ENCODE results near the gene PMM2.
"Not testable (repeated sequence)": the region's sequence is repeated elsewhere in the genome, so short reads cannot be mapped to it uniquely, and the experiment has no call there.

The PMM2 gene

DNA sequence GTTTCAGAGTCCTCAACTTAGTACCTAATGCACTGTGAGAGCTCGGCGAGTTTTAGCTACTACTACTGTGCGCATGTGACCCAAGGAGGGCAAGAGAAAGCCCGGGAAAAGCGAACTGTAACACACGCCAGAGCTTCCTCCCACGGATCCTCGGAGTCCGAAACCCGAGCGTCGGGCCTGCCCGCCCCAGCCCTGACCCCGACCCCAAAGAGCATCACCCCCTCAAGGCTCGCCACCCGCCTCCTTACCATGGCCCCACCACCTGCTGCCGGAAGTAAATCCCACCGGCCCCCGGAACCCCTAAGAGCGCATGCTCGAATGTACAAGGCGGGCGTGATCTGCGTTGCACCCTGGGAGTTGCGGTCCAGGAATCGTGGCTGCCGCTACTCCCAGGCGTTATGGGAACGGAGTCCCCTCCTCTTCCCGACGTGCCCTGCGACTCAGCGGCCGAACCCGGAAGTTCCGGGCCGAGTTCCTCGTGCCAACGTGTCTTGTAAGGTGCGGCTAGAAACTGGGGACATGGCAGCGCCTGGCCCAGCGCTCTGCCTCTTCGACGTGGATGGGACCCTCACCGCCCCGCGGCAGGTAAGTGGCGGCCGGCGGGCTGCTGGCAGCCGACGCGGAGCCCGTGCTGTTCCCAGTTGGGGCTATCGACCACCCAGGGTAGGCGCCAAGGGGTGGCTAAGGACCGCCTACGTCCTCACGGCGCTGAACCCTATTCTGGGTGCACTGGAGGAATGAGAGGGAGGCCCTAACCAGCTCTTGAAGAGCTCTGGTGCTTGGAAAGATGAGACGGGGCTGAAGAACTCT lies at the start of gene PMM2, which contains the start of gene TMEM186:
Gene PMM2, plus strand, starts transcription at position 476 of the 810 bp plus-strand sequence. Its CDS starts 44 bp downstream, at position 520.
Gene TMEM186, minus strand, starts transcription at position 276 of the 810 bp plus-strand sequence. Its CDS starts 25 bp downstream, at position 251.
- peak; percentile 74 for TF ChIP-seq POLR2A (IDR thresholded peaks at IDR 0.05; ENCODE audit: low read depth, low read length)
- DNase-seq (ENCODE audit: insufficient read length, low spot score): peak; percentile 93
- peak; percentile 87 for FAIRE-seq

DNA sequence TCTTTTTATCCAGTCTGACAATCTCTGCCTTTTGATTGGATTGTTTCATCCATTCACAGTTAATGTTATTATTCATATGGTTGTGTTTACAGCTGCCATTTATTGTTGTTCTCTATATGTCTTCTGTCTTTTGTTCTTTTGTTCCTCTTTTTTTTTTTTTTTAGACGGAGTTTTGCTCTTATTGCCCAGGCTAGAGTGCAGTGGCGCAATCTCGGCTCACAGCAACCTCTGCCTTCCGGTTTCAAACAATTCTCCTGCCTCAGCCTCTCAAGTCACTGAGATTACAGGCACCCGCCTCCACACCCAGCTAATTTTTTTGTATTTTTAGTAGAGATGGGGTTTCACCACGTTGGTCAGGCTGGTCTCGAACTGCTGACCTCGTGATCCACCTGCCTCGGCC lies 48.7 kb upstream of the PMM2 start:
- not testable (repeated sequence) for FAIRE-seq

DNA sequence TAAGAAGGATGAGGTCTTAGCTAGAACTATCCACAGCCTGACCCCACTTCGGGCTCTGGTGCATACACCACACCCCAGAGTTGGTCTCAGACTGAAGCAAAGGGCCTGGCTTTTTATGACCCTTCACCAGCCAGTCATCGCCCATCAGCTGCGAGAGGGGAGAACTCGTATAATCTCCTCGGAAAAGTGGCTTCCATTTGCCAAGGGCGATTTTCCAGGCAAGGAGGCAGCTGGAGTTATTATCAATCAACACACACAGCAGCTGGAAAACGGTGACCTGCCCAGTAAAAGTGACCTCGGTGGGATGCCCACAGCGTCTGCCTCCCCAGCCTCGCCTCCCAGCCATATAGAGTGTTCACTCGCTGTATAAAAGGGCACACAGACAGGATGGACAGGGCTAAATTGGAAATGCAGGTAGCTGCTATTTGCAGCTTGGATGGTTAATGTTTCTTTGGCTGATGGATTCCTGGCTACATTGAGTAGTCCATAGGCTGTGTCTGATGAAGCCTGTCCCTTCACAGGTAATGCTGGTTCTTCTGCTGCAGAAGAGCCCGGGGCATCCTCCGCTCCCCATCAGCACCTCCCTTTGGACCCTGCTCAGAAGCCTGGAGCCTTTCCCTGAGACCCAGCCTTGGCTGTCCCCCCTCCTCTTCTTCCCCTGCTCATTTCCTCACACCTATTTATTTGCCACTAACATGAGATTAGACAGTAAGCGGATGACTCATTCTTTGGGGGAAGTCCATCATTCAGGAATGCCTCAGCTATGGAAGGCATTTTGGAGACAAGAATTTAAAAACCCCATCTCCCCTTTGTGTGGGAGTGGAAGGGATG lies 45.9 kb upstream of the PMM2 start:
- DNase-seq (ENCODE audit: insufficient read length, low spot score): peak; percentile 52
- TF ChIP-seq POLR2A (IDR thresholded peaks at IDR 0.05; ENCODE audit: low read depth, low read length): no peak
- no peak for FAIRE-seq

More for the DNA sequence above, 48.7 kb upstream of the PMM2 start:
- DNase-seq (ENCODE audit: insufficient read length, low spot score): not testable (repeated sequence)

DNA sequence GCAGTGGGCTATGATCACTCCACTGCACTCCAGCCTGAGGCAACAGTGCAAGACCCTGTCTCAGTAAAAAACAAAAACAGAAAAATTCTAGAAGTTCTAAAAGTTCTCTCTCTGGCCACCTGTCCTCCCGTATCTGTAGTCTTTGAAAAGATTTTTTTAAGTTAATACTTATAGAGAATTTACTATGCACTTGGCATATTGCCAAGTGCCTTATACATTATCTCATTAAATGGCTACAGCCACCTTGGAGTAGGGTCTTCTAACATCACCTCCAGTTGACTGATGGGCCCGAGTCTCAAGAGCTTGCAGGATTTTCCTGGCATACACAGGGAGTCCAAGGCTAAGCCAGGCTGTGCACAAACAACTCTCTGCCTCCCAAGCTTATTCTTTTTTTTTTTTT lies 44.9 kb upstream of the PMM2 start:
- FAIRE-seq: no peak

DNA sequence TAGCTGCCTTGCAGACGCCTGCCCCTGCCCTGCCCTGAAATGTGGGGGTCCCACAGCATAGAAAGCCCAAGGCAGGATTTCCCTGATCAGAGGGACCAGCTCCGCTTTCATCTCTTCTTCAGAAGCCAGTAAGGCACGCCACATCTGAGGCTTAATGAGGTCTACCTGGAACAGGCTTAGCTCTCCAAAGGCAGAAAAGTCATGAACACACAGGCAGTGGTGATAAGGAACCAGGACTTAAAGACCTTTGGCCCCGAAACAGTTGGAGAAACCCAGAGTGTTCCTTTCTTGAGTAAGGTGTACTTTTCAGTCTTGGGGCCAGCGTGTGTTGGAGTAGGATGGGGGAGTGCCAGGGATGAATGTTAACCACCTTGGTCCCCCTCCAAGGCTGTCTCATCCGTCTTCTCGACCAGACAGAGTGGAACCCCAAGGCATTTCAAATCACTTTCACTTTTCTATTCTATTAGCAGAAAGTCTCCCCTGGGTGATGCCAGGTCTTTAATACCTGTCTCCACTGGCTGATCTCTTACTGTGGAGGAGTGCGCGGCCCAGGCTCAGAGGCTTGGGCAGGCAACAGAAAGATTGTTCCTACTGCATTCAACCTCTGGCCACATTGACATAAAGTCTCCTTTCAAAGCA lies 44.1 kb upstream of the PMM2 start:
- no peak for FAIRE-seq
- TF ChIP-seq POLR2A (IDR thresholded peaks at IDR 0.05; ENCODE audit: low read depth, low read length): no peak
- DNase-seq (ENCODE audit: insufficient read length, low spot score): no peak

More for the DNA sequence above, 44.9 kb upstream of the PMM2 start:
- DNase-seq (ENCODE audit: insufficient read length, low spot score): no peak
- TF ChIP-seq POLR2A (IDR thresholded peaks at IDR 0.05; ENCODE audit: low read depth, low read length): no peak

DNA sequence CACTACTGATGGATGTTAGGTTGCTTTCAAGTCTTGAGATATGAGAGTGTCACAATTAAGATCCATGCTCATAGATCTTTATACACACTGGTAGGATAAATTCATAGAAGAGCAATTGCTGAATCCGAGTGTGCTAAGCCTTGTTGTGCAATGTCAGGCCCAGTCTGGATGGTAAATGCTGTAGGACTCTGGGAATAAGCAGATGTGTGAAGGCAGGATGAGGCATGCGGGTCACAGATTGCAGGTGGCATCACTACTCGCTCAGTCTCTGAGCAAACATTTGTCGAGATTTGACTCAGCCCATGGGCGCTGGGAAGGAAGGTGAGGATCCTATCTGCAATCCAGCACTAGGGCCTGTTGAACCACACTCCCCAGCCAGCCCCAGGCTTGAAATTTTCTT lies 40.9 kb upstream of the PMM2 start:
- no peak for TF ChIP-seq POLR2A (IDR thresholded peaks at IDR 0.05; ENCODE audit: low read depth, low read length)
- FAIRE-seq: no peak
- no peak for DNase-seq (ENCODE audit: insufficient read length, low spot score)

DNA sequence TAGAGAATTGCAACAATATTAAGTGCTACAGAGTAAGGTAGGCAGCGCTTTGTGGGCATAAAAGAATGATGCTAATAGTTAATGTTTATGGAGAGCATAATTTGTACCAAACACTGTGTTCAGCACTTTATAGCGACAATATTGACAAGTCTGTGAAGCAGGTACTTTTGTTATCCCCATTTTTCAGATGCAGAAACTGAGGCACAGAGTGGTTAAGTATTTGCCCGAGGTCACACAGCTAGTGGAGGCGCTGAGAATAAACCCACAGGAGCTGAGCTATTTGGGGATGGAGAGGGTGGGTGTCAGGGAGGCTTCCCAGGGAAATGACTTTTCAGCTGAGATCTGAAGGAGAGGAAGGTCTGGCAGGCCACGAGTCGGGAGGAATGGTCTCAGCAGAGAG lies 39.6 kb upstream of the PMM2 start:
- TF ChIP-seq POLR2A (IDR thresholded peaks at IDR 0.05; ENCODE audit: low read depth, low read length): no peak
- no peak for FAIRE-seq
- DNase-seq (ENCODE audit: insufficient read length, low spot score): no peak

DNA sequence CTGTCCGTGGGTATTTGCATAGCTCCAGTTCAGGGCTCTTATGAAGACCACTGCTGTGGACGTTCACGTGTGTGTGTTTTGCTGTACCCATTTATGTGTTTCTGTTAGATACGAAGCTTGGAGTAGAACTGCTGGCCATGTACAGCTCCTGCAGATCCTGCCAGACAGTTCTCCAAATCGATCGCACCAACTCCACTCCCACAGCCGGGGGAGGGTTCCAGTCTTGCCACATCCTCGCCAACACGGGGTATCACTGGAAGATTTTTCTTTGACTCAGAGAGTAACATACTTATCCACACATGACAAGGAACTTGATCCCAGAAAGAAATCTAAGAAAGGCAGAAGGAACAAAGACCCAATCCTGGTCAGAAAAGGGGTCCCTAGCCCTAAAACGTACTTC lies 37.6 kb upstream of the PMM2 start:
- no peak for TF ChIP-seq POLR2A (IDR thresholded peaks at IDR 0.05; ENCODE audit: low read depth, low read length)
- FAIRE-seq (no peak), DNase-seq (ENCODE audit: insufficient read length, low spot score) (no peak)

DNA sequence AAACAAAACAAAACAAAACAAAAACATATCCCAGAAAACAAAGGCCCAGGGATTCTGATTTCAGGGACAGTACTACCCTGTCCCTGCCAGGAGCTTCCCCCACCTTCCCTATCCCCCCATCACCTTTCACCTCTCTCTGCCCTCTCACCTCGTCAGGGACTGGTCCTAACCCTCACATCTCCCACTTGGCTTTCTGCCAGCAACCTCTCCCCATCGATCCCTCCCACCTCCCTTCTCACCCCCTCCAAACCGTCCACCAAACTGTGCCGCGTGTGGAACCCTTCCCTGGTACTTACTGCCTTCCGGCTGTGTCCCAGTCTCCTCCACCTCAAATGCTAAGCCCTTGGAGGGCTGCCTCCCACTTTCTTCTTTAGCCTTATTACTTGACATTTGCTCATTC lies 36.6 kb upstream of the PMM2 start:
- TF ChIP-seq POLR2A (IDR thresholded peaks at IDR 0.05; ENCODE audit: low read depth, low read length): no peak
- no peak for FAIRE-seq
- DNase-seq (ENCODE audit: insufficient read length, low spot score): no peak

DNA sequence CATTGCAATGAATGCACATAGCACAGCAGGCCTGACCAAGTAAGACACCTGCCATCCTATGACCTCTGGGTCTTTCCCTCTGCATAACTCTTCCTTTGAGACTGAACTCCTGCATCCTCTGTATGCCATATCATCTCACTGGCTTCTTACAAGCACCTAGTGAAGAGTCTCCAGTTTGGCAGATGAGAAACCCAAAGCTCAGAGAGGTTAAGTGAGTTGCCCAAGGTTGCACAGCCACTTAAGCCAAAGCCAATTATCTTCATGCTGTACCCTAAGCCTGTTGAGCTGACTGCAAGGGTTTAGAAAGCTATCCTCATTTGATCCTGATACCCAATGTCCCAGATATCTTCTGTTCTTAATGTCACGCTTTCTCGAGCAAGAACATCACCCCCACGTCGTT lies 35.4 kb upstream of the PMM2 start:
- FAIRE-seq: no peak
- no peak for TF ChIP-seq POLR2A (IDR thresholded peaks at IDR 0.05; ENCODE audit: low read depth, low read length)
- no peak for DNase-seq (ENCODE audit: insufficient read length, low spot score)

DNA sequence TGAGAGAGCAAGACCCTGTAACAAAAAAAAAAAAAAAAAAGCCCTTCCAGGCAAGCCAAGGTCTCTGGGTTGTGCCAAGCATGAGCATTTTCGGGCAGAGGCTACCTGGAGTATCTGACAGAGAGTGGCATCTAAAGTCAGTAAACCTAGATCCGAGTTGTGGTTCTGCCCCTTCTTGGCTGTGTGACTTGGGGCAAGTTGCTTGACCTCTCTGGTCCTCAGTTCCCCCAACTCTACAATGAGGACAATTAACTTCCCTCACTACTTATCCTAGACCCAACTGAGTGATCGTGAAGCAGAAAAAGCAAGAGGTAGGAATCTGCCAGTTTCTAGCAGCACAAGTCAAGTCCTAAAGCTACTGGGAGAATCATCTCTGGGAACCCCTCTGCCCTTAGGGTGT lies 34.6 kb upstream of the PMM2 start:
- no peak for TF ChIP-seq POLR2A (IDR thresholded peaks at IDR 0.05; ENCODE audit: low read depth, low read length)
- FAIRE-seq (no peak), DNase-seq (ENCODE audit: insufficient read length, low spot score) (no peak)

DNA sequence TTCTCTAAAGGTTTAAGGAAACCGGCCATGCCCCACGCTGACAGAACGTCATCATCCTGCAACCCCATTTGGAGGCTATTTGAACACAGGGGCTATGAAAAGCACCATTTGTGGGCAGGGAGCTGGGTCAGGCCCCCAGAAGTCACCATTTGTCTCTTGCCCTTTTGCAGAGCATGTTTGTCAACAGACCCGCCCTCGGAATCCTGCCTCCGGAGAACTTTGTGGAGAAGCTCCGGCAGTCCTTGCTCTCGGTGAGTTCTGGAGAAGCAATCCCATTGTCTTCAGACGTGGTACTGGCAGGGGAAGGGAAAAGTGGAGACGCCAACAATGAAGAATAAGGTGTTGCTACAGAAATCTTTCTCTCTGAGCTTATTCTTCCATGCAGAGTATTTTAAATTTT lies 33.7 kb upstream of the PMM2 start:
- FAIRE-seq: no peak
- no peak for TF ChIP-seq POLR2A (IDR thresholded peaks at IDR 0.05; ENCODE audit: low read depth, low read length)
- no peak for DNase-seq (ENCODE audit: insufficient read length, low spot score)

DNA sequence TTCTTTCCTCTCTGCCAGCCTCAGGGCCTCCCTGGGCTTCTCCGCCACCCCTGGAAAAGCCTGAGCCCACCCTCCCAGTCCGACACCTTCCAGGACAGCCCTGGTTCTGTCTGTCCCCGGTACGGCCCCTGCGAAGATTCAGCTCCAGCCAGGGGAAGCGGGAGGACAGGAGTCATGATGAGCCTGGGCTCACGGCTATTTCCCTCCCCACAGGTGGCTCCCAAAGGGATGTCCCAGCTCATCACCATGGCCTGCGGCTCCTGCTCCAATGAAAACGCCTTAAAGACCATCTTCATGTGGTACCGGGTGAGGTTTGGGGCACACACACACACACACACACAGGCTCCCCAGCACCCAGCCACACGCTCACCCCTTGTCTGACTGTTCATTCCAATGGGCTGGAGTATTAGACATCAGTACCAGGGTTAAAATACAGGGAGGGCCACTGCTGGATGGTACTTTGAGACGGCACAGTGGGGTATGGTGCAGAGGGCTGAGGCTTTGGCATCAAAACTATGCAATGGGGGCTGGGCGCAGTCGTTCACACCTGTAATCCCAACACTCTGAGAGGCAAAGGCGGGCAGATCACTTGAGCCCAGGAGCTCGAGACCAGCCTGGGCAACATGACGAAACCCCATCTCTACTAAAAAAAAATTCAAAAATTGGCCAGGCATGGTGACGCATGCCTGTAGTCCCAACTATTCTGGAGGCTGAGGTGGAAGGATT lies 33.0 kb upstream of the PMM2 start:
- no peak for TF ChIP-seq POLR2A (IDR thresholded peaks at IDR 0.05; ENCODE audit: low read depth, low read length)
- DNase-seq (ENCODE audit: insufficient read length, low spot score): no peak
- FAIRE-seq: no peak

Measured in H54 (cell line).